NCI-H2081 treated with DMSO at 0.1 percent for 48 hours (cell line): Measurements from ENCODE around the gene KRTAP17-1.

ENCODE experiments used
- DNase-seq: peaks from one replicate; lab custom pipeline; 2025; lab: John Stamatoyannopoulos, UW

KRTAP17-1 gene

GRCh38 chr17:41332239-41332638, 16.7 kb upstream of the KRTAP17-1 start:
- no peak for DNase-seq

GRCh38 chr17:41331606-41332005, 16.1 kb upstream of the KRTAP17-1 start:
- DNase-seq = no peak

- no peak for DNase-seq
Observed at GRCh38 chr17:41329279-41329948, 13.9 kb upstream of the KRTAP17-1 start.

- DNase-seq = no peak
Observed at GRCh38 chr17:41328207-41328606, 12.7 kb upstream of the KRTAP17-1 start.

GRCh38 chr17:41327411-41328120, 12.1 kb upstream of the KRTAP17-1 start:
- no peak for DNase-seq

- DNase-seq = no peak
Observed at GRCh38 chr17:41326173-41327145, 10.9 kb upstream of the KRTAP17-1 start.

- DNase-seq = no peak
Observed at GRCh38 chr17:41325611-41326010, 10.1 kb upstream of the KRTAP17-1 start.

GRCh38 chr17:41325126-41325525, 9.6 kb upstream of the KRTAP17-1 start:
- no peak for DNase-seq

- DNase-seq = no peak
Observed at GRCh38 chr17:41324180-41325075, 8.9 kb upstream of the KRTAP17-1 start.

- no peak for DNase-seq
Observed at GRCh38 chr17:41322903-41323895, 7.7 kb upstream of the KRTAP17-1 start.

- peak; percentile 26 for DNase-seq
Observed at GRCh38 chr17:41322094-41322902, 6.8 kb upstream of the KRTAP17-1 start.

- DNase-seq = no peak
Observed at GRCh38 chr17:41318231-41318630, 2.7 kb upstream of the KRTAP17-1 start.

- DNase-seq = no peak
Observed at GRCh38 chr17:41315814-41316445, 420 bp upstream of the KRTAP17-1 start.

GRCh38 chr17:41311111-41311510, 4.4 kb downstream of the KRTAP17-1 start:
- DNase-seq = no peak

- no peak for DNase-seq
Observed at GRCh38 chr17:41308918-41309359, 6.6 kb downstream of the KRTAP17-1 start, which contains the start of gene KRTAP16-1. Gene KRTAP16-1 (minus strand): TSS chr17:41309309. CDS start chr17:41309253, 56 bp downstream.

- peak; percentile 70 for DNase-seq
Observed at GRCh38 chr17:41308251-41308917, 7.1 kb downstream of the KRTAP17-1 start.

- no peak for DNase-seq
Observed at GRCh38 chr17:41307647-41308046, 7.9 kb downstream of the KRTAP17-1 start.

- DNase-seq = no peak
Observed at GRCh38 chr17:41304091-41304490, 11.4 kb downstream of the KRTAP17-1 start.
